Measurements from ENCODE around the gene PTCHD1. TPM values are rescaled to one million over a fixed set of nuclear protein-coding genes. Genes with fewer than 3 reads are reported as not detected.

PTCHD1 gene
- total and polyA plus RNA-seq, 4 donors, result under 0.01 to 0.02 (median under 0.01) TPM; not detected in 1

DNA sequence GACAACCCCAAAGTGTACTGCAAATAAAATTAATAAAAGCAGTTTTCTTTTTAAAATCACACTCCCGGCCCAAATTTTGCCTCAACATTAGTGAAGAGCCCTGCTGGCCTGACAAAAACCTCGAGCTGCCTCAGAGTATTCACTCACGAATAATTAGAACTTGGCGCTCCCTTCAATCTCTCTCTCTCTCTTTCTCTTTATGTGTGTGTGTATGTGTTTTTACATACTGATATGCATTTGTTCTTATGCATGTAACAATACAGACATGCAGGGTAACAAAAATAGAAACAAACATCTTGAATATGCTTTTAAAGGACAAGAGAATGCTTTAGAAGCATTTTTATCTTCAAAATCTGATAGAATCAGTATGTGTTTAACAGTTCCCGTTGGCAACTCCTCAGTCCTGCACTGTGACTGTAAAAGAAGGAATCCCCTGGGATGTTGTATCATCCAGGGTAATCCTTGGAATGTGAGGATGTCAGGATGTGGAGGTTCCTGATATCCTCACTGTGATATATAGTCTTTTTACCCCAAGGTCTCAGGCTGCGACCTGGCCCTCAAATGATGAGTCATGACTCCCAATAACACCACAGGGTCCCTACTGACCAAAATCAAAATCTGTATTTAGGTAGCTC, 53.0 kb downstream of the PTCHD1 start:
- H3K9ac ChIP-seq (ENCODE audit: low read depth in 1 of 2, low read length in 2 of 2), result no peak overlapping the region
- H3K4me3 ChIP-seq (ENCODE audit: low read depth in 1 of 3, low read length in 3 of 3), result no peak overlapping the region
- no peaks in the 10 kb centered on the region for H3K4me1 ChIP-seq (ENCODE audit: control insufficient read depth in 4 of 4, insufficient read depth in 4 of 4, low read length in 3 of 4)
- no peak overlapping the region for H3K27ac ChIP-seq (ENCODE audit: low read depth in 1 of 2, low read length in 2 of 2)
- DNase-seq (ENCODE audit: low spot score), result no peak
- H3K9me3 ChIP-seq (ENCODE audit: control insufficient read depth in 4 of 4, low read length in 3 of 4), result no peaks in the 10 kb centered on the region
- no peaks in the 10 kb centered on the region for H3K36me3 ChIP-seq (ENCODE audit: control insufficient read depth in 4 of 4, insufficient read depth in 3 of 4, low read depth in 1 of 4, low read length in 3 of 4)
- whole genome bisulfite sequencing, result 79% methylated on average over 6 of the region's 6 CpGs
- TF ChIP-seq, protein P1, sequence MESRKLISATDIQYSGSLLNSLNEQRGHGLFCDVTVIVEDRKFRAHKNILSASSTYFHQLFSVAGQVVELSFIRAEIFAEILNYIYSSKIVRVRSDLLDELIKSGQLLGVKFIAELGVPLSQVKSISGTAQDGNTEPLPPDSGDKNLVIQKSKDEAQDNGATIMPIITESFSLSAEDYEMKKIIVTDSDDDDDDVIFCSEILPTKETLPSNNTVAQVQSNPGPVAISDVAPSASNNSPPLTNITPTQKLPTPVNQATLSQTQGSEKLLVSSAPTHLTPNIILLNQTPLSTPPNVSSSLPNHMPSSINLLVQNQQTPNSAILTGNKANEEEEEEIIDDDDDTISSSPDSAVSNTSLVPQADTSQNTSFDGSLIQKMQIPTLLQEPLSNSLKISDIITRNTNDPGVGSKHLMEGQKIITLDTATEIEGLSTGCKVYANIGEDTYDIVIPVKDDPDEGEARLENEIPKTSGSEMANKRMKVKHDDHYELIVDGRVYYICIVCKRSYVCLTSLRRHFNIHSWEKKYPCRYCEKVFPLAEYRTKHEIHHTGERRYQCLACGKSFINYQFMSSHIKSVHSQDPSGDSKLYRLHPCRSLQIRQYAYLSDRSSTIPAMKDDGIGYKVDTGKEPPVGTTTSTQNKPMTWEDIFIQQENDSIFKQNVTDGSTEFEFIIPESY (IDR thresholded peaks at IDR 0.05), result no peak
- TF ChIP-seq FOXA1 (IDR thresholded peaks at IDR 0.05), result no peak
- no peak for TF ChIP-seq FOXA2 (IDR thresholded peaks at IDR 0.05)
- TF ChIP-seq RXRA (IDR thresholded peaks at IDR 0.05), result no peak
- no peak for TF ChIP-seq HNF4G (IDR thresholded peaks at IDR 0.05)
- TF ChIP-seq GABPA (IDR thresholded peaks at IDR 0.05 in 1 of 2, conservative IDR thresholded peaks at IDR 0.05 in 1 of 2), result no peak
- peaks cover 0 to 8% (median 0%) of the 10 kb centered on the region in 4 donors for H3K27me3 ChIP-seq (ENCODE audit: control insufficient read depth in 4 of 4, insufficient read depth in 4 of 4, low read length in 3 of 4)

- no peak for DNase-seq (ENCODE audit: low spot score)
- no peak overlapping the region for H3K9ac ChIP-seq (ENCODE audit: low read depth in 1 of 2, low read length in 2 of 2)
- H3K36me3 ChIP-seq (ENCODE audit: control insufficient read depth in 4 of 4, insufficient read depth in 3 of 4, low read depth in 1 of 4, low read length in 3 of 4), result no peaks in the 10 kb centered on the region
- 81% methylated on average over 8 of the region's 8 CpGs for WGBS
- no peaks in the 10 kb centered on the region for H3K9me3 ChIP-seq (ENCODE audit: control insufficient read depth in 4 of 4, low read length in 3 of 4)
- no peak overlapping the region for H3K4me3 ChIP-seq (ENCODE audit: low read depth in 1 of 3, low read length in 3 of 3)
- no peaks in the 10 kb centered on the region for H3K4me1 ChIP-seq (ENCODE audit: control insufficient read depth in 4 of 4, insufficient read depth in 4 of 4, low read length in 3 of 4)
- TF ChIP-seq HNF4G (IDR thresholded peaks at IDR 0.05), result no peak
- TF ChIP-seq FOXA2 (IDR thresholded peaks at IDR 0.05), result no peak
- no peak for TF ChIP-seq RXRA (IDR thresholded peaks at IDR 0.05)
- TF ChIP-seq JUND (IDR thresholded peaks at IDR 0.05), result no peak
- TF ChIP-seq SP1 (IDR thresholded peaks at IDR 0.05), result no peak
- TF ChIP-seq RAD21 (IDR thresholded peaks at IDR 0.05), result no peak
- no peak for TF ChIP-seq HNF4A (conservative IDR thresholded peaks at IDR 0.05)
- TF ChIP-seq, protein P2, sequence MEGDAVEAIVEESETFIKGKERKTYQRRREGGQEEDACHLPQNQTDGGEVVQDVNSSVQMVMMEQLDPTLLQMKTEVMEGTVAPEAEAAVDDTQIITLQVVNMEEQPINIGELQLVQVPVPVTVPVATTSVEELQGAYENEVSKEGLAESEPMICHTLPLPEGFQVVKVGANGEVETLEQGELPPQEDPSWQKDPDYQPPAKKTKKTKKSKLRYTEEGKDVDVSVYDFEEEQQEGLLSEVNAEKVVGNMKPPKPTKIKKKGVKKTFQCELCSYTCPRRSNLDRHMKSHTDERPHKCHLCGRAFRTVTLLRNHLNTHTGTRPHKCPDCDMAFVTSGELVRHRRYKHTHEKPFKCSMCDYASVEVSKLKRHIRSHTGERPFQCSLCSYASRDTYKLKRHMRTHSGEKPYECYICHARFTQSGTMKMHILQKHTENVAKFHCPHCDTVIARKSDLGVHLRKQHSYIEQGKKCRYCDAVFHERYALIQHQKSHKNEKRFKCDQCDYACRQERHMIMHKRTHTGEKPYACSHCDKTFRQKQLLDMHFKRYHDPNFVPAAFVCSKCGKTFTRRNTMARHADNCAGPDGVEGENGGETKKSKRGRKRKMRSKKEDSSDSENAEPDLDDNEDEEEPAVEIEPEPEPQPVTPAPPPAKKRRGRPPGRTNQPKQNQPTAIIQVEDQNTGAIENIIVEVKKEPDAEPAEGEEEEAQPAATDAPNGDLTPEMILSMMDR (IDR thresholded peaks at IDR 0.05; ENCODE audit: low read depth, low read length, missing input control), result no peak
- no peak for TF ChIP-seq REST (IDR thresholded peaks at IDR 0.05)
- no peak for TF ChIP-seq ATF3 (IDR thresholded peaks at IDR 0.05)
- no peak for TF ChIP-seq EGR1 (IDR thresholded peaks at IDR 0.05; ENCODE audit: low read depth in 2 of 2)
- H3K27me3 ChIP-seq (ENCODE audit: control insufficient read depth in 4 of 4, insufficient read depth in 4 of 4, low read length in 3 of 4), result peaks cover 0 to 4% (median 0%) of the 10 kb centered on the region in 4 donors
- no peak overlapping the region for H3K27ac ChIP-seq (ENCODE audit: low read depth in 1 of 2, low read length in 2 of 2)
Measured at GRCh38 chrX:23389196-23389792, 54.6 kb downstream of the PTCHD1 start.
